HEK293 (cell line): ENCODE data around the gene MUC2.
"Not testable (repeated sequence)": the region's sequence is repeated elsewhere in the genome, so short reads cannot be mapped to it uniquely, and the experiment has no call there.

Source experiments
- CTCF ChIA-PET: fragments of 350-600 bp; formaldehyde crosslinking; extraction: SDS; loops from one replicate; lab custom pipeline; 2021; ENCODE audit warnings: antibody characterized with exemption; lab: Yijun Ruan, JAX
- POLR2A ChIA-PET: fragments of 300-600 bp; formaldehyde crosslinking; extraction: SDS; loops from one replicate; lab custom pipeline; 2020; ENCODE audit warnings: antibody characterized with exemption, inconsistent platforms; lab: Yijun Ruan, JAX
- H3K27ac ChIP-seq: fragments of 200-500 bp; sonication (Bioruptor generic); 2 replicates; pipeline ENCODE4 v1.5.1; 2014; ENCODE audit warnings: low read depth, low read length, control low read depth, inconsistent platforms; ENCODE audit errors: extremely low read depth
- H3K36me3 ChIP-seq, 2 experiments: fragments of 200-500 bp in 1 of 2; sonication (Bioruptor generic) in 1 of 2; 1 replicate in 1 of 2; 2 replicates in 1 of 2; pipeline ENCODE4 v1.5.1; 2014 to 2017; ENCODE audit warnings: inconsistent platforms in 2 of 2, low read length in 2 of 2; ENCODE audit not compliant: control insufficient read depth in 2 of 2, insufficient read depth in 1 of 2
- H3K4me1 ChIP-seq: fragments of 200-500 bp; sonication (Bioruptor generic); 2 replicates; pipeline ENCODE4 v1.5.1; 2014; ENCODE audit warnings: mild to moderate bottlenecking, low read length, inconsistent platforms; ENCODE audit not compliant: control insufficient read depth, insufficient read depth
- H3K4me3 ChIP-seq: 2 replicates; pipeline ENCODE4 v1.5.1; 2011; ENCODE audit warnings: low read depth, mild to moderate bottlenecking, control low read depth, low read length, moderate library complexity
- H3K9me3 ChIP-seq: fragments of 200-500 bp; sonication (Bioruptor generic); 2 replicates; pipeline ENCODE4 v1.5.1; 2014; ENCODE audit warnings: low read depth, low read length, inconsistent platforms; ENCODE audit not compliant: control insufficient read depth, insufficient read depth
- GLIS1 ChIP-seq: fragments of 450-650 bp; formaldehyde crosslinking; IDR thresholded peaks from 2 replicates; pipeline ENCODE4 v1.5.1; 2016; ENCODE audit warnings: missing biosample characterization, missing genetic modification characterization
- GLIS2 ChIP-seq: fragments of 450-650 bp; formaldehyde crosslinking; IDR thresholded peaks from 2 replicates; pipeline ENCODE4 v1.5.1; 2016; ENCODE audit warnings: missing biosample characterization, missing genetic modification characterization
- IKZF3 ChIP-seq: fragments of 450-650 bp; IDR thresholded peaks from 2 replicates; pipeline ENCODE4 v1.5.0; 2018; ENCODE audit warnings: missing biosample characterization, mild to moderate bottlenecking, missing genetic modification characterization, moderate library complexity
- KLF1 ChIP-seq: fragments of 450-650 bp; formaldehyde crosslinking; IDR thresholded peaks from 2 replicates; pipeline ENCODE4 v1.5.1; 2016; ENCODE audit warnings: missing biosample characterization, missing genetic modification characterization
- KLF16 ChIP-seq: fragments of 450-650 bp; formaldehyde crosslinking; IDR thresholded peaks from 2 replicates; pipeline ENCODE4 v1.5.1; 2017; ENCODE audit warnings: missing biosample characterization, missing genetic modification characterization
- OVOL3 ChIP-seq: fragments of 450-650 bp; formaldehyde crosslinking; IDR thresholded peaks from 2 replicates; pipeline ENCODE4 v1.5.1; 2016; ENCODE audit warnings: missing biosample characterization, missing genetic modification characterization
- TRIM28 ChIP-seq: IDR thresholded peaks from 2 replicates; pipeline ENCODE4 v1.6.1; 2011; ENCODE audit warnings: low read length, control low read depth, borderline replicate concordance
- ZBTB20 ChIP-seq: fragments of 450-650 bp; formaldehyde crosslinking; IDR thresholded peaks from 2 replicates; pipeline ENCODE4 v1.5.1; 2016; ENCODE audit warnings: missing biosample characterization, missing genetic modification characterization
- ZNF121 ChIP-seq: fragments of 450-650 bp; formaldehyde crosslinking; IDR thresholded peaks from 2 replicates; pipeline ENCODE4 v1.5.1; 2016; ENCODE audit warnings: missing biosample characterization, missing genetic modification characterization
- ZNF19 ChIP-seq: fragments of 450-650 bp; formaldehyde crosslinking; IDR thresholded peaks from 2 replicates; pipeline ENCODE4; 2016; ENCODE audit warnings: missing biosample characterization, missing genetic modification characterization, low read depth
- ZNF214 ChIP-seq: fragments of 450-650 bp; formaldehyde crosslinking; IDR thresholded peaks from 2 replicates; pipeline ENCODE4 v1.5.1; 2017; ENCODE audit warnings: missing biosample characterization, mild to moderate bottlenecking, missing genetic modification characterization, borderline replicate concordance
- ZNF223 ChIP-seq: fragments of 450-650 bp; formaldehyde crosslinking; IDR thresholded peaks from 2 replicates; pipeline ENCODE4 v1.5.1; 2016; ENCODE audit warnings: missing biosample characterization, missing genetic modification characterization
- ZNF354C ChIP-seq: fragments of 450-650 bp; formaldehyde crosslinking; IDR thresholded peaks from 2 replicates; pipeline ENCODE4 v1.5.1; 2016; ENCODE audit warnings: missing biosample characterization, missing genetic modification characterization, low read depth, borderline replicate concordance
- ZNF366 ChIP-seq: fragments of 450-650 bp; formaldehyde crosslinking; conservative IDR thresholded peaks from 2 replicates; pipeline ENCODE4 v1.5.1; 2016; ENCODE audit warnings: missing biosample characterization, missing genetic modification characterization
- ZNF555 ChIP-seq: fragments of 450-650 bp; formaldehyde crosslinking; conservative IDR thresholded peaks from 2 replicates; pipeline ENCODE4 v1.5.1; 2017; ENCODE audit warnings: missing biosample characterization, mild to moderate bottlenecking, missing genetic modification characterization, inconsistent platforms
- ZNF585B ChIP-seq: fragments of 450-650 bp; formaldehyde crosslinking; IDR thresholded peaks from 2 replicates; pipeline ENCODE4 v1.5.1; 2016; ENCODE audit warnings: missing biosample characterization, missing genetic modification characterization
- ZNF654 ChIP-seq: fragments of 450-650 bp; formaldehyde crosslinking; IDR thresholded peaks from 2 replicates; pipeline ENCODE4 v1.5.1; 2016; ENCODE audit warnings: low read depth, missing biosample characterization, missing genetic modification characterization
- ZNF664 ChIP-seq: fragments of 450-650 bp; formaldehyde crosslinking; IDR thresholded peaks from 2 replicates; pipeline ENCODE4 v1.5.1; 2016; ENCODE audit warnings: missing biosample characterization, missing genetic modification characterization
- TF ChIP-seq, protein P1 (sequence below): fragments of 450-650 bp; IDR thresholded peaks from 2 replicates; pipeline ENCODE4 v1.5.1; 2018; ENCODE audit warnings: missing biosample characterization, mild to moderate bottlenecking, missing genetic modification characterization
- TF ChIP-seq, protein P2 (sequence below): fragments of 450-650 bp; formaldehyde crosslinking; IDR thresholded peaks from 2 replicates; pipeline ENCODE4 v1.5.1; 2016; ENCODE audit warnings: missing biosample characterization, missing genetic modification characterization

Gene MUC2

DNA sequence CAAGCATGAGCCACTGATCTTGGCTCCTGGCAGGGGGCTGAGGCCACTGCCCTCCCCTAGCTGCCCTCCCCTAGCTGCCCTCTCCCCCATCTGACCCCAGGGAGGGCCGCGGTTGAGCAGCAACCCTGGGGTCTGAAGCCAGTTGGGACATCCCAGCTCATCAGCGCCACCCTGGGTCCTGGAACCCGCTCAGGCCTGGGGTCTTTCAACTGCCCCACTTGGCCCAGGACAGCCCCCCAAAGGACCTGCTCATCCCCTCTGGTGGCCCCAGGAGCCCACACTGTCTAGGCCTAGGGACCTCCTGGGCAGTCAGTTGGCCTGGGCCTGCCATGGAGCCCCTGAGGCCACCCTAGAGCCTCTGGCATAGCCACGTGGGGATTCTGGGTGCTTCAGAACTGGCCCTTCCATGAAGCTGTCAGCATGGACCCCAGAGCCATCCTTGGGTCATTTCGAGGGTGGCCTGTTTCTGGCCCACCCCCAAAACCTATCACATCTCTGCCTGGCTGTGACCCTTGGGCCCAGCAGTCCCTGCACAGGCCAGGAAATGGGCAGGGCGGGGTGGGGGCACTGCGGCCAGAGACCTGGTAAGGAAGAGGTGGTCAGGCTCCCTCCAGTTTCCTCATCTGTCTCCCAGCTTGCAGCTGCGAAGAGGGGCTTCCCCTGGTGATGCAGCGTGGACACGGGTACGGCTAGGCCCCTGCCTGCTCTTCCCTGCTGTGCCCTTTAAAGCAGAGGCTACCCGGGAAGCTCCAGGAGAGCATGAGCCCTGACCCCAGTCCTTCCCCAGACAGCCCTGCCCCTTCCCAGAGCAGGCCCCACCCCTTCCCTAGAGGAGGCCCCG, 37.9 kb downstream of the MUC2 start:
- no peaks in the 10 kb centered on the region for H3K36me3 ChIP-seq
- H3K4me3 ChIP-seq, result no peak overlapping the region
- H3K4me1 ChIP-seq, result no peaks in the 10 kb centered on the region
- ChIA-PET CTCF (interaction anchor here (0.5 to 1.1 kb wide), 3 partner anchors 127 to 402 kb away, joined by 3 to 4 read pairs (median 3); no protein-coding TSS in a partner anchor), POLR2A (no interaction called here)
- peak; percentile 37; the same call in 1 of the 2 replicates for TF ChIP-seq GLIS1 (tag by site-specific recombination)
- TF ChIP-seq OVOL3 (tag by site-specific recombination), result no peak
- 0 out of 2 replicates have a peak, but pooled peaks have one; percentile 21 for TF ChIP-seq GLIS2 (tag by site-specific recombination)
- no peaks in the 10 kb centered on the region for H3K9me3 ChIP-seq
- no peak overlapping the region for H3K27ac ChIP-seq

DNA sequence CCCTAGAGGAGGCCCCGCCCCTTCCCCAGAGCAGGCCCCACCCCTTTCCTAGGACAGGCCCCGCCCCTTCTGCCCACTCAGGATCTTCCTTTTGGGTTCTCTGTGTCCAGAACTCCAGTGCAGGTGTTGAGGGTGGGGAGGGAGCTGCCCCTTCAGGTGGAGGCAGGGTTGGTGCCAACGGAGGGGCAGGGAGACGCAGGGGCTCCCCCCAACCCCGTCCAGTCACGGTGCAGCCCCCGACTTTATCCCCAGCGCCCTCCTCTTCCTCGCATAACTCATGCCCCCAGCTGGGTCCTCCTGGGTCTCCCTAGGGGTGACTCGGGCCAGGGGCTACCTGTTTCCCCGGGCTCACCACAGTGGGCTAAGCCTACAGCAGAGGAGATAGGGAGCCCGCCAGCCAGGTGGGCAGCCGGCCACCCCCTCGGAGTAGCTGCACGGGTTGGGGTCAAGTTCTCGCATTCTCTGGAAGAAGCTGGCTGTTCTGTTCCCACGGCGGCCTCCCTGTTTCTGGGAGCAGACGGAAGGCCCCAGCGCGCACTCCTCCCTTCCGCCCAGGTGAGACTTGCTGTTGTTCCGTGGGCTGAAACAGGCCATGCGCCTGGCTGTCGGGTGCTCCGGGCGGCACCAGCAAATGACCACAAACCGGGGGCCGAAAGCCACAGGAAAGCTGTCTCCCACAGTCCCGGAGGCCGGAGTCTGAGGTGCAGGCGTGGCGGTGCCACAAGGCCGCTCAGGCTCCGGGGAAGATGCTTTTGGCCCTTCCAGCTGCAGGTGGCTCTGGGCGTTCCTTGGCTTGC, 38.9 kb downstream of the MUC2 start:
- H3K4me1 ChIP-seq, result no peaks in the 10 kb centered on the region
- no peak overlapping the region for H3K27ac ChIP-seq
- no peaks in the 10 kb centered on the region for H3K9me3 ChIP-seq
- TF ChIP-seq ZNF366 (tag by site-specific recombination) (no peak), ZNF354C (tag by site-specific recombination) (no peak), ZNF223 (tag by site-specific recombination) (no peak), ZBTB20 (no peak), ZNF121 (tag by site-specific recombination) (no peak), ZNF214 (tag by site-specific recombination) (no peak), TRIM28 (no peak), KLF1 (no peak)
- TF ChIP-seq, protein P1, sequence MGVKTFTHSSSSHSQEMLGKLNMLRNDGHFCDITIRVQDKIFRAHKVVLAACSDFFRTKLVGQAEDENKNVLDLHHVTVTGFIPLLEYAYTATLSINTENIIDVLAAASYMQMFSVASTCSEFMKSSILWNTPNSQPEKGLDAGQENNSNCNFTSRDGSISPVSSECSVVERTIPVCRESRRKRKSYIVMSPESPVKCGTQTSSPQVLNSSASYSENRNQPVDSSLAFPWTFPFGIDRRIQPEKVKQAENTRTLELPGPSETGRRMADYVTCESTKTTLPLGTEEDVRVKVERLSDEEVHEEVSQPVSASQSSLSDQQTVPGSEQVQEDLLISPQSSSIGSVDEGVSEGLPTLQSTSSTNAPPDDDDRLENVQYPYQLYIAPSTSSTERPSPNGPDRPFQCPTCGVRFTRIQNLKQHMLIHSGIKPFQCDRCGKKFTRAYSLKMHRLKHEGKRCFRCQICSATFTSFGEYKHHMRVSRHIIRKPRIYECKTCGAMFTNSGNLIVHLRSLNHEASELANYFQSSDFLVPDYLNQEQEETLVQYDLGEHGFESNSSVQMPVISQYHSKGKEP, result no peak
- TF ChIP-seq, all 188 proteins: peak for 0
- H3K4me3 ChIP-seq, result no peak overlapping the region
- no peaks in the 10 kb centered on the region for H3K36me3 ChIP-seq
- ChIA-PET POLR2A (no interaction called here), CTCF (interaction anchor here (0.6 to 1.1 kb wide), 4 partner anchors 128 to 518 kb away, joined by 3 to 4 read pairs (median 3); no protein-coding TSS in a partner anchor)

DNA sequence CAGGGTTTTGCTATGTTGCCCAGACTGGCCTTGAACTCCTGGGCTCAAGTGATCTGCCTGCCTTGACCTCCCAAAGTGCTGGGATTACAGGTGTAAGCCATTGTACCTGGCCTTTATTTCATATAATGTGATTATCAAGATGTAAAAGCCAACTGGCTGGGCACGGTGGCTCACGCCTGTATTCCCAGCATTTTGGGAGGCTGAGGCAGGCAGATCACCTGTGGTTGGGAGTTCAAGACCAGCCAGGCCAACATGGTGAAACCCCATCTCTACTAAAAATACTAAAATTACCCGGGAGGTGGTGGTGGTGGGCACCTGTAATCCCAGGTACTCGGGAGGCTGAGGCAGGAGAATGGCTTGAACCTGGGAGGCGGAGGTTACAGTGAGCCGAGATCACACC, 40.6 kb downstream of the MUC2 start:
- H3K27ac ChIP-seq, H3K36me3 ChIP-seq, POLR2A ChIA-PET, H3K4me1 ChIP-seq, H3K4me3 ChIP-seq, H3K9me3 ChIP-seq: not testable (repeated sequence)
- CTCF ChIA-PET, result interaction anchor here (0.8 kb wide), 1 partner anchor 25 kb away, joined by 4 read pairs; no protein-coding TSS in a partner anchor

DNA sequence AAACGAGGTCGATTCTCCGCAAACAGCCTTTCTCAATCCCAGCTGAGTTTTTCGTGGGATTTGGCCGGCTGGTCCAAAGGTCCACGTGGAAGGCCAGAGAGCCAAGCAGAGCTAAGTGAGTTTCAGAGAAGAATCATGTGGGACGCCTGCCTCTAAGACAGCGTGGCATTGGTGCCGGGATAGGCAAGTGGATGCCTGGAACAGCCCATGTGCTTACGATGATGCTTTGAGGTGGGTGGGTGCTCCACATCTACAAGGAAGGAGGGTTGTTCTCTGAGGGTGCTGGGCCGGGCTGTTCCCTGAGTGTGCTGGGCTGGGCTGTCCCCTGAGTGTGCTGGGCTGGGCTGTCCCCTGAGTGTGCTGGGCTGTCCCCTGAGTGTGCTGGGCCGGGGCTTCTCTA, 41.4 kb downstream of the MUC2 start:
- ChIA-PET POLR2A (no interaction called here), CTCF (interaction anchor here (0.8 to 1.7 kb wide), 2 partner anchors 16 to 24 kb away, joined by 4 to 6 read pairs; no protein-coding TSS in a partner anchor)
- no peaks in the 10 kb centered on the region for H3K9me3 ChIP-seq
- no peaks in the 10 kb centered on the region for H3K36me3 ChIP-seq
- H3K4me3 ChIP-seq, result no peak overlapping the region
- no peaks in the 10 kb centered on the region for H3K4me1 ChIP-seq
- no peak overlapping the region for H3K27ac ChIP-seq
- TF ChIP-seq IKZF3 (tag by site-specific recombination) (no peak), ZNF654 (tag by site-specific recombination) (no peak), ZNF214 (tag by site-specific recombination) (no peak), ZNF19 (tag by site-specific recombination) (no peak), KLF16 (tag by site-specific recombination) (no peak), GLIS1 (tag by site-specific recombination) (no peak), ZNF664 (tag by site-specific recombination) (no peak), ZNF555 (no peak), ZNF585B (tag by site-specific recombination) (no peak)
- TF ChIP-seq, protein P2, sequence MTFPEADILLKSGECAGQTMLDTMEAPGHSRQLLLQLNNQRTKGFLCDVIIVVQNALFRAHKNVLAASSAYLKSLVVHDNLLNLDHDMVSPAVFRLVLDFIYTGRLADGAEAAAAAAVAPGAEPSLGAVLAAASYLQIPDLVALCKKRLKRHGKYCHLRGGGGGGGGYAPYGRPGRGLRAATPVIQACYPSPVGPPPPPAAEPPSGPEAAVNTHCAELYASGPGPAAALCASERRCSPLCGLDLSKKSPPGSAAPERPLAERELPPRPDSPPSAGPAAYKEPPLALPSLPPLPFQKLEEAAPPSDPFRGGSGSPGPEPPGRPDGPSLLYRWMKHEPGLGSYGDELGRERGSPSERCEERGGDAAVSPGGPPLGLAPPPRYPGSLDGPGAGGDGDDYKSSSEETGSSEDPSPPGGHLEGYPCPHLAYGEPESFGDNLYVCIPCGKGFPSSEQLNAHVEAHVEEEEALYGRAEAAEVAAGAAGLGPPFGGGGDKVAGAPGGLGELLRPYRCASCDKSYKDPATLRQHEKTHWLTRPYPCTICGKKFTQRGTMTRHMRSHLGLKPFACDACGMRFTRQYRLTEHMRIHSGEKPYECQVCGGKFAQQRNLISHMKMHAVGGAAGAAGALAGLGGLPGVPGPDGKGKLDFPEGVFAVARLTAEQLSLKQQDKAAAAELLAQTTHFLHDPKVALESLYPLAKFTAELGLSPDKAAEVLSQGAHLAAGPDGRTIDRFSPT (tag by site-specific recombination), result no peak
